A549 treated with AZD9567 at 1 μM for 4 hours (cell line): Measurements from ENCODE around the gene GPR180. TPM values are rescaled to one million over a fixed set of nuclear protein-coding genes. Genes with fewer than 3 reads are reported as not detected.

Experiments used
- total RNA-seq: library from RNA; stranded (reverse); fragments of 200-300 nt; extraction: Qiagen RNA extraction; gene quantifications from 5 replicates; pipeline ENCODE4 v1.2.3, GENCODE V29; 2022; ENCODE audit not compliant: insufficient read depth

GPR180 gene
- 2.8 to 4.1 TPM (median 3.6 TPM) in 5 replicates for total RNA-seq

DNA sequence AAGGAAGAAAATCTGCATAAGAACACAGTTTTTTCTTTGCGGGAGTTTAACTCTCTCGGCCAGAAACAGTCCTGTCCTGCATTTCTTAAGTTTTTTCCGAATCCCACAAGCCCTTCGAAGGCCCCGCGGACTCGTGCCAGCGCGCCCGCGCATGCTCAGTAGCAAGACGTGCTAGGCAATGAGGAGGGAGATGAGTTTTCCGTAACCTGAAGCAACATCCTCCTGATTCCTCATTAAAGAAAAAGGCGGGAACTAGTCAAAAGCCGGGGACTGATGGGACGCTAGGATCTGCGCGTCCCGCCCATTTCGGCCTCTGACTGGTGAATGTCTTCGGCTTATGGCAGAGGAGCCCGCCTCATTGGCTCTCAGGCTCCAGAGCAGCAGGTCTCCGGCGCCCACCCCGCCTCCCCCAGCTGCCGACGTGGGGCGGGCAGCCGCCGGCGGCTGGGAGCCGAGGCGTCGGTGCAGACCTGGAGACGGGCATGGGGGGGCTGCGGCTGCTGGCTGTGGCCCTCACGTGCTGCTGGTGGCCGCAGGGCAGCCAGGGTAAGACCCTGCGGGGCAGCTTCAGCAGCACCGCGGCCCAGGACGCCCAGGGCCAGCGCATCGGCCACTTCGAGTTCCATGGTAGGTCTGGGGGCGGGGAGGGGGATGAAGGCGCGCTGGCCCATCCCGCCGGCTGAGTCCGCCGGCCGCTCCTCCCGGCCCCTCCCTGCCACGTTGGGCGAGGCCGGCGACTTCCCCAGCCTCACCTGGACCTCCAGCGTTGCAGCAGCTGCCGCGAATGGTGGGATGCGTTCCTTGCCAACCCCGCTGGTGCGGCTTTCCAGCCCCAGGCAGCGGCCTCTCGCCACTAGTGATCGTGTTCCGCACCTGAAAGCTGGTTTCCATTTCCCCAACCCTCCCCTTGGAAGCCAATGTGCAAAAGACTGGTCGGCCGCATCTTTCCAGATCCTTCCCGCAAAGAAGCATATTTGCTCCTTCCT lies at the start of gene GPR180:
Gene GPR180, plus strand, starts transcription at position 412 of the 986 bp plus-strand sequence. Its CDS starts 71 bp downstream, at position 483.

DNA sequence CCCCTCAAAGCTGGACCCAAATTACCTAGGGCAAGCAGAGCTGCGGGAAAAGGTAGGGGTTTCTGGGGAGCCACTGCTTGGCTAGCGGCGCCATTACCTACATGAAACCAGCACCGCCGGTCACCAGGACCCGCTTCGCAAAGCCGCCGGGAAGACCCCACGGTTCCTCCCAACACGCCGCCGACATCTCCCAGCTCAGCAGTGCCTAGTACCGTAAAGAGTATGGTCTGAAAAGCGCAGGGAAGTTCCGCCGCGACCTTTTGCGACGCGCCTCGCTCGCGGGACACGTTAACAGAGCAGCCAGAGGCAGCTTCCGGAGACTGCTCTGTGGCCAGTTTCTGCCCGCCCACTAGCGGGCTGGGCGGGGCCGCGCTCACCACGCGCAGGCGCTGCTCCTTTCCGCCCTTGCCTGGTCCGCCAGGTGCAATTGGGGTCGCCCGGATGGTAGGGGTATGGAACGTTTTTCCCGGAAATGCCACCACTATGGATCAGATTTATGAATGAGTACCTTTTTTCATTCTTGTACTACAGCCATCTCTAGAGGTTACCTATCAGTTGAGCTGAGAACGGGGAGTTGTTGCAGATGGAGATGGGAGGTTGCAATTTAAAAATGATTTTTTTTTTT lies 5.6 kb upstream of the GPR180 start, which contains the start of gene TGDS:
Gene TGDS, minus strand, starts transcription at position 203 of the 625 bp plus-strand sequence. Its CDS starts 16 bp downstream, at position 187.

Other genes starting within 250 kb of the GPR180 start
- gene DCT, start 122.2 kb upstream of the GPR180 start, total RNA-seq: 0.07 TPM in 1 of 5 replicates, not detected in the others
- 6.4 to 9.8 TPM (median 8.8 TPM) in 5 replicates for gene TGDS, start 5.7 kb upstream of the GPR180 start, total RNA-seq
- 0.36 to 0.46 TPM (median 0.43 TPM) in 4 of 5 replicates, not detected in the other for gene SOX21, start 110.7 kb downstream of the GPR180 start, total RNA-seq